GM19193 (cell line): Measurements from ENCODE around the gene LRRTM4.

ENCODE experiments used
- POLR2A ChIP-seq: IDR thresholded peaks from 4 replicates; pipeline ENCODE4 v1.6.1; 2011; ENCODE audit not compliant: insufficient read depth, insufficient read length; ENCODE audit errors: extremely low read depth

The LRRTM4 gene

DNA sequence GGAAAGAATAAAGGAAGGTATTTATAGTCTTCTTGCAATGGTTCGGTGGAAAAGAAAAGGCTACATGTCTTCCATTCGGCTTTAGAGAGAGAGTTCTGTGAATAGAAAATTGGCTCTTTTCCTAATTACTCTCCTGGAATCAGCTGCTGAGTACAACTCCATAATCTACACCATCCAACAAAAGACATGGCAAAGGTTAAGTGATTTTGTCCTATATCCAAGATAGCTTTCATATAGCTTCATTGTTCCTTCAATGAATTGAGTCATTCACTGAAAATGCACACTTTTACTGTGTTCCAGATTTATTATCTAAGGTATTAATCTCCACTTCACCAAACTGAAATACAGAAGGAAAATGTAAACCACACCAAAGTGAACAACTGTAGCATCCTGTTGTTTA, 514.5 kb downstream of the LRRTM4 start:
- TF ChIP-seq POLR2A: no peak

- no peak for TF ChIP-seq POLR2A
Observed at GRCh38 chr2:77005522-77005921, 516.7 kb downstream of the LRRTM4 start.

- no peak for TF ChIP-seq POLR2A
Observed at GRCh38 chr2:77001895-77002294, 520.3 kb downstream of the LRRTM4 start.

- TF ChIP-seq POLR2A: no peak
Observed at GRCh38 chr2:76998704-76999103, 523.5 kb downstream of the LRRTM4 start.

- TF ChIP-seq POLR2A: no peak
Observed at GRCh38 chr2:76998152-76998551, 524.0 kb downstream of the LRRTM4 start.

DNA sequence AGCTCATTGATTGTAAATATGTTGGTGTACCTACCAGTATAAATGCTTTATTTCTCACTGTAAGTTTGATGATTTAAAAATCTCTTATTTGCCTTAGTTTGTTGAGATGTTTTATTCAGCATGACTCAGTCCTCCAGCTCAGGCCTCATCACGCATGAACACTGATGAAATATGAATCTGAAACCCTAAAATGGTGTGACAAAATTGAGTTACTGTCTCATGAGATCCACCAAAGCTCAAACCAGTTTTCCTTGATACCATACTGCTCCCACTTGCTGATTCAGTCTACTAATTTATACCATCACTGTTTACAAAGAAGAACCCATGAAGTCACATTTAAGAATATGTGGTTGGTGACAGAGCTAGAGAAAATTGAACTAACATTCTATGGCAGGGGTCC, 524.9 kb downstream of the LRRTM4 start:
- TF ChIP-seq POLR2A: no peak

DNA sequence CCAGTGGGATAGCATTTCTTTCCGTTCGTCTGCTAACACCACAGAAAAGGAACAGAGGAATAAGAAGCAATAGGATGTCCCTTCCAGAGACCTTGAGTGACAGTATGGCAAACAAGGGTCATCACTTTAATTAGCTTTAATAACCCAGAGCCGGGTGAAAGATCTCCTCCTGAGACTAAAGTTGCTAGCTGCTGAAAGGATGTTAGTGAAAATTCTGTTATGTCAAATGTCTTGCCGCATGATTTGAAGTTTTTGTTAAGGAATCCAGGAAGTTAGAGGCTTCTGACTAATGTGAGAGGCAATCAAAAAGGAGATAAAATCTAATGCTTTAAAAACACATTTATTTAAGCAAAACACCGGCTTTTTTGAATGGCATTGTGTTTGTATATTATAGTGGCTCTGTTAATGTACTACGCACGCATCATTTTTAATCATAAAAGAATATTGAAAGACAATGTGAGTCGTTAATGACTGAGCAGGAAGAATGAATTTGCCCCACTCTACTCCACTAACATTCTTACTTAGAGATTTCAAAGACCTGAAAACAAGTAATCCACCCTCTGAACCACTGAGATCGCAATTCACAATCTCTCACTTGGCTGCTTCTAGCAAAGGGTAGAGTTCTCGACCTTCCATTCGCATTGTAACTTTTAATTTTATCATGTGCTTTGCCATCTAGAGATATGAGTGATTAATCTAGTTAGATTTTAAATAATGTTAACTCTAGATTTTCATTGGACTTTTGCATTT, 536.6 kb downstream of the LRRTM4 start:
- TF ChIP-seq POLR2A: no peak

- no peak for TF ChIP-seq POLR2A
Observed at GRCh38 chr2:76984359-76984758, 537.8 kb downstream of the LRRTM4 start.

- no peak for TF ChIP-seq POLR2A
Observed at GRCh38 chr2:76980067-76980787, 541.9 kb downstream of the LRRTM4 start.

- TF ChIP-seq POLR2A: no peak
Observed at GRCh38 chr2:76977846-76978727, 544.1 kb downstream of the LRRTM4 start.

DNA sequence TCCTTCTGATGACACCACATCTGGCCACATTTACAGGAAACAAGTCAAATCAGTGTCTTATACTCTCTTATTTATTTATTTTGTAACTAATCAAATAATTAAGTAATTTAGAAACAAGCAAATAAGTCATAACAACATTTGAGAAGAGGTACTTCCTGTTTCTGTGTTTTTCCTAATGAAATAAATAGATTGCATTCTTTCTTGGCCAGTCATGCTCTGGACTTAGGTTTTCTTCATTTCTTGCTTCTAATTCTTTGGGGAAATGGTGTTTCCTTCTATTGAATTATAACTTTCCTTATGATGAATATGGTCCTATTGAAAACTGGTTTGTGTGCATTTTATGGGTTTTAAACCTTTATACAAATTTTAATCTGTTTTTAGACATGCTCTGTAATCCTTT, 546.4 kb downstream of the LRRTM4 start:
- no peak for TF ChIP-seq POLR2A

GRCh38 chr2:76973610-76974009, 548.6 kb downstream of the LRRTM4 start:
- TF ChIP-seq POLR2A: no peak

DNA sequence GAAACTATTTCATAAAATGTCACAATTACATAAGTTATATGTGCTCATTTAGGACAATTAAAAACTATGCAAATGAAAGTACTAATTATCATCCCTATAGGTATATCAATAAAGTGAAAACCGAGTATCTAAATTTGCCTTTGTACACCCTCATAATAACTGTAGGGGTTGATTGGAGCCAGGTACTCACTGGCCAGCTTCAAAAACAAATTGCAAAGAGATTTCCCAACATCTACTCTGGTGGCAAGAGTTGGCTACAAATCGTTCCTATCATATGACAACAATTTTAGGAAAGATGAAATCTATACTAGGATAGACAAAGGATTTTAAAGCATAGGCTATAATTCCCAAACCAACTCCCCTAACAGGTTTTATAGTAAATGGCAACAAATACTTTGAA, 556.4 kb downstream of the LRRTM4 start:
- TF ChIP-seq POLR2A: no peak

GRCh38 chr2:76958749-76959148, 563.4 kb downstream of the LRRTM4 start:
- TF ChIP-seq POLR2A: no peak

DNA sequence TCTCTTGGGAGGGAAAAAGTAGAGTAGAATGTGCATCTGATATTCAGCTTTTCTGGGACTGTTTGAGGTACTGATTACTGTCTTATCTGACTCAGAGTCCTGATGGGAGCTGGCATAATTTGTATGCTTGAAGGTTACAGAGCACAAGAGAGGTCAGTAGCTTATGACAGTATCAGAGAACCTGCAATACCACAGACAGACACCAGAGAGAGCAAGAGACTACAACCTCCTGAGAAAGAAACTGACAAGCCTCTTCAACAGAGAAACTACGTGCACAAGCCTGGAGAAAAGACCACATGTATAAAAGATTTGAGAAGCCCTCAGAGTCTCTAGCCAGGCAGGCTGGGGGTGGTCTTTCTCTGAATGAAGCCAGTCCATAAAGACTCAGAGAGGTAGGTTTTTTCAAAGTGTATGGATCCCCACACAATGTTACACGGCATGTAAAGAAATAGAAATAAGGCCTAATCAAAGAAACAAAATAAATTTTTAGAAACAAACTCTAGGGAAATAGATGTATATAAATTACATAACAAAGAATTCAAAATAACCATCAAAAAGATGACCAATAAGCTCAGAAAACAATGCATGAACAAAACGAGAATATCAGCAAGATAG, 568.3 kb downstream of the LRRTM4 start:
- TF ChIP-seq POLR2A: no peak
